HTR-8/SVneo (cell line): ENCODE results near the gene MTMR12.
"Not testable (repeated sequence)": the region's sequence is repeated elsewhere in the genome, so short reads cannot be mapped to it uniquely, and the experiment has no call there.

Experiments
- DNase-seq: peaks from one replicate; pipeline ENCODE4 v3.0.0; 2011; ENCODE audit warnings: low spot score, mixed read lengths; ENCODE audit not compliant: insufficient read length
- FAIRE-seq: peaks from 2 replicates; lab custom pipeline; 2011; peaks lifted over from hg19 to GRCh38; lab: Jason Lieb, UNC

The MTMR12 gene

DNA sequence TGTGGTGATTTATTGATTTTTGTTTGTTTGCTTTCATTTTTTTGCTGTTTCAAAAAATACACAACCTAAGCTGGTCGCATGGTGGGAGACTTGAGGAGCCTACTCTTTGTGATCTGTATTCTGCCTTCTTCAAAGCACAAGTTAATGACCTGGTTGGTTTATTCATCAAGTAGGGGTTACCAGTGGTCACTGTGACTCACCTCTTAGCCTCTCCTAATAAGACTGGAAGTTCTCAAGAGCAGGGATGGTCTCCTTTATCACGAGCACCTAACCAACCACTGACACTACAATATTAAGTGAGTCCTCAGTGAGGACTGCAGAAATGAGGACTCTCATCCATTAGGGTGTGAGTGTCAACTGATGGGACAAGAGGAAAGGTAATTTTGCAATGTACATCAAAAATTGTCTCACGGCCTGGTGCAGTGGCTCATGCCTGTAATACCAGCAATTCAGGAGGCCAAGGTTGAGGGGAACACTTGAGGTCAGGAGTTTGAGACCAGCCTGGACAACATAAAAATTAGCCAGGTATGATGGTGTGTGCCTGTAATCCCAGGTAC lies 13.6 kb upstream of the MTMR12 start:
- DNase-seq (no peak), FAIRE-seq (no peak)

DNA sequence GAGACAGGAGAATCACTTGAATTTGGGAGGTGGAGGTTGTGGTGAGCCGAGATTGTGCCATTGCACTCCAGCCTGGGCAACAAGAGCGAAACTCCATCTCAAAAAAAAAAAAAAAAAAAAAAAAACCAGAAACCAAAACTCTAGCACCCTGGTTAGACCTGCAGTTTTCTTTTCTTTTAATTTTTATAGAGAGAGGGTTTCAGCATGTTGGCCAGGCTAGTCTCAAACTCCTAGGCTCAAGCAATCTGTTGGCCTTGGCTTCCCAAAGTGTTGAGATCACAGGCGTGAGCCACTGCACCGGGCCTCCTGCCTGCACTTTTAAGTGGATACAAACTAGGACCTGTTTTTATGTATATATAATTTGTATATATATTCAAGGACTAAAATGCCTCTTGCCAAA lies 12.9 kb upstream of the MTMR12 start:
- DNase-seq, result no peak
- no peak for FAIRE-seq

DNA sequence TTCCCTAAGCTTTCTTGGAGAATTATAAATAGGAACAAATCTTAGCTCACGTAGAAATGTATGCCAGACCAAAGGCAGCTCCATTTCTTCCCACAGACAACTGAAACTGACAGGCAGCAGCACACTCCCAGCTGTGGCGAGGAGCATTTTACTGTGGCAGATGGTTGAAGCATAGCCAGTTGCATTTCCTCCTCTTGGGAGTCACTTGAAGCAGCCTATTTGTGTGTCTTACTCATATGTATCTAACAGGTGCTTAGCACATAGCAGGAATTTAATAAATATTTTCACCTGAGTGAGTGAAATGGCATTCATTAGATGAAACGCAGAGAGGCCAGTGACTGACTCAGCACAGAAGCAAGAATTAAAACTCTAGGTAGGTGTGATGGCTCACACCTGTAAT lies 12.3 kb upstream of the MTMR12 start:
- FAIRE-seq (no peak), DNase-seq (no peak)

DNA sequence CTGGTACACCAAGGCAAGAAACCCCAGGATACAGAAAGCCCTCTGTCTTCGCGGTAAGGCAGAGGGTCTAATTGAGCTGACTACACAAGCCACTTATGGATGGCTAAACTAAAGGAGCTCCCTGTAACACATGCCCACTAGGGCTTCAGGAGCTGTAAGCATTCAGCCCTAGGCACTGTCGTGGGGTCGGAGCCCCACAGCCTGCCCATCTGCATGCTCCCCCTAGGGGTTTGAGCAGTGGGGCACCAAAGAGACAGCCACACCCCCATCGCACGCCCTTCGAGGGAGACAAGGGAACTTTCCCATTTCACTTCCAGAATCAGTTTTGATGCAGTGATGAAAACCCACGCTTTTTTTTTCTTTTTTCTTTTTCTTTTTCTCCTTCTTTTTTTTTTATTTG lies 11.0 kb upstream of the MTMR12 start:
- DNase-seq (no peak), FAIRE-seq (no peak)

DNA sequence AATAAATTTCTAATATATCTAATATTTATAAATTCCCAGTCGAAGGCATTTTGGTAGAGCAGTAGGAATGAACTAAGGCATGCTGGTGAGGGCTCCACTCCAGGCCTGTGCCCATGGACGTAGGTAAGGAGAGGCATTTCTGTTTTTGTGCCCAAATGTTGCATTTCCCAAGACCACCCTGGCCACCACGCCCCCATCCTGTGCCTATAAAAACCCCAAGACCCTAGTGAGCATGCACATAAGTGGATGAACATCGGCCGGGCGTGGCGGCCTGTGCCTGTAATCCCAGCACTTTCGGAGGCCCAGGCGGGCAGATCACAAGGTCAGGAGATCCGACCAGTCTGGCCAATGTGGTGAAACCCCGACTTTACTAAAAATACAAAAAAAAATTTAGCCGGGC lies 10.1 kb upstream of the MTMR12 start:
- FAIRE-seq (no peak), DNase-seq (no peak)

DNA sequence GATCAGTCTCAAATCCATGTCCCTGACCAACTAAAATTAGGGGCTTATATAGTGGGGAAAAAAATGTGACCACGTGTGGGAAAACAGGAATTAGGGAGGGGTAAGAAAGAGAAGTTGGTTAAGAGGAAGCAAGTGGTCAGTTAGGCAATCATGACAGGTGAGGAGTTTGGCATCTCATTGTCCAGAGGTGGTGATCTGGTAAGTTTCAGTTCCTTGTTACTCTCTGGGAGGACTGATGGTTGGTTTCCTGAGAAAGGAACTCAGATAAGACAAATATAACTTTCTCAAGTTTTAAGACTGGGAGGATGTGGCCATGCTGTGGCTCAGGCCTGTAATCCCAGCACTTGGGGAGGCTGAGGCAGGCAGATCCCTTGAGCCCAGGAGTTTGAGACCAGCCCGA lies 9.0 kb upstream of the MTMR12 start:
- not testable (repeated sequence) for DNase-seq, FAIRE-seq

DNA sequence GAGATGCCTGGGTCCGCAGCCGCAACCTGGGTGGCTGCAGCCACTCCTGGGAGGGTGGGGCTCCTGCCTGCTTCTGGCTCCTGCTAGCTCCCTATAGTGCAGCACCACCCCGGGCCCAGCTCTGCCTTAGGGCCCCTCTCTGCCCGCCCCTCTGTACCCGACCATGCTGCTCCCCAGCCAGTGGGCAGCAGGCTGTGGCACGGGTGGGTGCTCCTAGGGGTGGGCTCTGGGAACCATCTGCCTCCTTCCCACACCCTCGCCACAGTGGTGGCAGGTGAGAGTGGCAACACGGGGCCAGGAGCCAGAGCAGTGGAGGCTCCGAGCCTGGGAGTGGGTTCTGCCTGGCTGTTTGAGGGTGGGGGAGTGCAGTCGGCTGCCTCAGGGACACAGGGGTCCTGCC lies 7.8 kb upstream of the MTMR12 start:
- FAIRE-seq, result peak; percentile 36
- DNase-seq, result no peak

DNA sequence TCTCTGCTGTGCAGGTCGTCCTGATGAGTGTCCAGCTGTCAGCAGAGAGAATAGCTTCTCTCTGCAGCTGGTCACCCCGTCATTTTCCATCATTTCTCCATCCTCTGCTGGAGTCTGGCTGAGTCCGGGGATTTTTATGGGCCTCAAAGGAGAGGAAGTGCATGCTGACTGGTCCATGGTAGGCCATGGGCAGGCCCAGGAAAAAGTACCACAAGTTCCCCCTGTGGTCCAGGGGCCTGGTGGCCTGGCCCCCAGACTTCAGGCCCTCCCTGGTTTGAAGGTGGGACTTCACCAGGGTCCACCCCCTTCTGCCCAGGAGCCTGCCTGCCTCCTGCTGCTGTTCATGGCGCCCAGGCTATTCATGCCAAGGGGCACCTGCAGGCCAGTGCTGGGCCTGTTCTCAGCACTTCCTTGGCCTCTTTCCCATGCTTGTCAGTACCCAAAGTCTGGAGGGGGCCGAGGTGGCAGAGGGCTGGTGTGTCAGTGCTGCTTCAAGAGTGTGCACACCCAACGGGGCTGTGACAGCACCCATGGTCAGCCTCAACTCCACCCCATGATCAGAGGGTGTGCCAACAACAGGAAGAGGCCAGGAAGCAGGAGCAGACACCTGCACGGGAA lies 7.3 kb upstream of the MTMR12 start:
- FAIRE-seq (no peak), DNase-seq (no peak)

DNA sequence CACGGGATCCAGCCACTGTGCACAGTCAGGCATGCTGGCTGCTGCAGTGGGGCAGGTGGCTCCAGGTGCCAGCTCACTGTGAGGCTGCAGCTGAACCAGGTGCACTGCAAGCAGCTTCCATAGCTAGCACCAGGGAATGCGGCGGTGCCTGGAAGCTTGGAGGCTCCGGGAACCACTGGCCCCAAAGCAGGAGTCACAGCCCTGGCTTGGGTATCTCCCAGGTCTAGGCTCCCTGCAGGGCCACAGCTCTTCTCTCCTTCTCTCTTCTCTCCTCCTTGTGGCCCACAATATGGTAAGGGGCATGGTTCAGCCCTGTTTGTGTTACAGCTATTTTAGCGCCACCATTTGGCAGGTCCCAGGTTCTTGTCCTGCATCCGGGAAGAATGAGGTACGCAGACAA lies 6.7 kb upstream of the MTMR12 start:
- no peak for FAIRE-seq
- DNase-seq, result no peak

DNA sequence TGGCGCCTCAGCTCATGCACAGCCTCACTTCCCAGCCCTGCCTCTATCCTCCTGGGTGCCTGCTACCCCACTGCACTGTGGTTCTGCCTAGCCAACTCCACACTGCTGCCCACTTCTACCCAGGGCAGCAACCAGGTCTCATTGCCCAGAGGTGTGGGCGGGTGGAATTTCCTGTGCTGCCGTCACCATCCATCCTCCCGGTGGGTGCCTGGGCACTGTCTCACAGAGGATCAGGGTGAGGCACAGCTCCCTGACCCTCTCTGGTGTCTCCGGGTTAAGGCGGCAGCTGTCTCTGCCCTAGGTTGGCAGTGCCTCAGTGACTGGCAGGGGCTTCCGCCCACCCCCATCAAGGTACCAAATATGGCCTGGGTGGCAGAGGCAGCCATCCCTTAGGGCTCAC lies 4.3 kb upstream of the MTMR12 start:
- FAIRE-seq (peak; percentile 59), DNase-seq (no peak)

DNA sequence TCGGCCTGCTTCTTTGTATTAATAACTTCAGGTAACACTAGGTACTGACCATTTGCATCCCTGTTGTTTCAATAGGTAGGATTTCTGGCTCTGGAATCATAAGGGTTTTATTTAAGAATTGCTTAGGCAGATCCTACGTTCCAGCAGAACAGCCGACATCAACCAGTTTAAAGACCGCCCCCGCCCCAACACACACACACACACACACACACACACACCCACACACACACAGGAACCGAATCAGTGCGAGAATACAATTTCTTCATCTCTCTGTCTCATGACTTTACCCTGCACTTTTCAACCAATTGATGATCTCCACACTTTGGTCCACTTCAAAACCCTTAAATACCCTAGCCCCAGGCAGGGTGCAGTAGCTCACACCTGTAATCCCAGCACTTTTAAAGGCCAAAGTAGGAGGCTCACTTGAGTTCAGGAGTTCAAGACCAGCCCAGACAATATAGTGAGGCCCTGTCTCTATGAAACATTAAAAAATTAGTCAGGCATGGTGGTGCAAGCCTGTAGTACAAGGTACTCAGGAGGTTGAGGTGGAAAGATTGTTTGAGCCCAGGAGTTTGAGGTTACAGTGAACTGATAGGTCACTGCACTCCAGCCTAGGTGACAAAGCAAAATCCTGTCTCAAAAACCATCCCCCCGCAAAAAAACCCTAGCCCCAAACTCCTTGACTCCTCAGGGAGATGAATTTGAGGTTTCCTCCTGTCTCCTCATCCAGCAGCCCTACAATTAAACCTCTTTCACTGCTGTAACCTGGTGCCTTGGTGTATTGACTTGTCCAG lies 2.7 kb upstream of the MTMR12 start:
- FAIRE-seq (no peak), DNase-seq (no peak)

DNA sequence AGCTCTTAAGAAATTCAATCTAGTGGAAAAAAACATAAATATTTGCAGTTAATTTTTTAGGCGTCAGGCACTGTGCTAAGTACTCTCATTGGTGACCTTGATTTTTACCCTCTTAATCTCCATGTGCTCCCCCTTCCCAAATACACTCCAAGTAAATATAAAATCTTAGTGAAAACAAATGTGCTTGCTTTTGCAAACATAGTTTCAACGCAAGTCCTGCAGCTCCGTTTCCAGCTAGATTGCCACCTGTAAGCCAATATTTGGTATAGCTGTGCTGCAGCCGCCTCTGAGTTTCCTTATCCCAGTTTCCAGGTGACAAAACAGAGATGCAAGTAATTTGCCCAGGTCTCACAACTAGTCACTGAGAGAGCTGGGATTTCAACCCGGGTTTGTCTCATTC lies 1.9 kb upstream of the MTMR12 start:
- no peak for DNase-seq
- no peak for FAIRE-seq

DNA sequence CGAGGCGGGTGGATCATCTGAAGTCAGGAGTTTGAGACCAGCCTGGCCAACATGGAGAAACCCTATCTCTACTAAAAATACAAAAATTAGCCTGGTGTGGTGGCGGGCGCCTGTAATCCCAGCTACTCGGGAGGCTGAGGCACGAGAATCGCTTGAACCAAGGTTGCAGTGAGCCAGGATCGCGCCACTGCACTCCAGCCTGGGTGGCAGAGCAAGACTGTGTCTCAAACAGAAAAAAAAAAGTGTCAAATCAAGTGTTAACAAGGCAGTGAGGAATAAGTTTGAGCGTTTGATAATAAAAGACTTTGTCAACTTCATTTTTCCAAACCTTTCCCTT lies 1.4 kb upstream of the MTMR12 start:
- not testable (repeated sequence) for DNase-seq, FAIRE-seq

DNA sequence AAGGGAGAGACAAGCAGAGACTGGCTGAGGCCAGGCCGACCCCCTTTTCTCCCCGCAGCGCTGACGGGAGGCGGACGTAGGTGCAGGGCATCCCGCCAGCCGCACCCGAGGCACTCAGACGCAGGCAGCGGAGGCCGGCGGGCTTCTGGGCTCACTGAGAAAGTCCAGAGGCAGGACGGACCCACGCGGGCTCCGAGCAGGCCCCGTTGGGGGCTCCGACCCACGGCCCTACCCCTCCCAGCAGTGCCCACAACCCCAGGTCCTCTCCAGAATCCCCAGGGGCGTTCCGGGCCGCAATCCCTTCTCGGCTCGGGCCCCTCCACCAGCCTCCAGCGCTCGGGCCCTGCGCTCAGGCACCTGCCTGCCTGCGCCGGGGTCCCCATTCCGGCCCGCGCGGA lies 543 bp downstream of the MTMR12 start:
- no peak for FAIRE-seq
- DNase-seq, result peak; percentile 69

DNA sequence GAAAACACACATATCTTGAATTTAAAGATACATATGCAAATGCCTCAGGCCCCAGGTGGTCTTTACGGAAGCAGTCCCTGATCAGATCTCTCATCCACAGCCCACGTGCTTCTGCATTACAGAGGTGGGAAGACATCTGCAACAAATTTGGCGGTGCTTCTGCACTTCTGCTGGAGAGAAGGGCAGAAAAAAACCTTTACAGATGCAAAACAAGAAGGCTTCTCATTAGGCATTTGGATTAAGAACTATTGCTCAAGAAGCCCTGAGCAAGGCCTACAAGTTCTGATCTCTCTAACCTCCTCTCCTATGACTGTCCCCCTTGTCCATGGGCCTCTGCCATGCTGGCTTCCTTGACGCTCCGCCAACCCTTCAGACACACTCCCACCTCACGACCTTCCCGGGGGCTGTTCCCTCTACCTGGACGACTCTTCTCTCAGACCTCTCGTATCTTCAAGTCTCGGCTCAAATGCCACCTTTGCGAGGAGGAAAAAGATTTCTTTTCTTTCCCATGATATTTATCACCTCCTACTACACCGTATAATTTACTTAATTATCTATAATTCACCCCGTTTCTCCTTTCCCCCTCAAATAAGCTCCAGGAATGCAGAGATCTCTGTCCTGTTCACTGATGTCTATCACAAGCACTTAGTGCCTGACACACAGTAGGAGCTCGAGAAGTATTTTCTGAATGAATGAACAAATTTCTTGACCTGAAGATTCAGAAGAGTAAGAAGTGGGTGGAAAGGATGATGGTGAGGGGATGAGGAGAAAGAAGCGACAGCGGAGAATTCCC lies 1.1 kb downstream of the MTMR12 start:
- DNase-seq, result no peak
- no peak for FAIRE-seq

DNA sequence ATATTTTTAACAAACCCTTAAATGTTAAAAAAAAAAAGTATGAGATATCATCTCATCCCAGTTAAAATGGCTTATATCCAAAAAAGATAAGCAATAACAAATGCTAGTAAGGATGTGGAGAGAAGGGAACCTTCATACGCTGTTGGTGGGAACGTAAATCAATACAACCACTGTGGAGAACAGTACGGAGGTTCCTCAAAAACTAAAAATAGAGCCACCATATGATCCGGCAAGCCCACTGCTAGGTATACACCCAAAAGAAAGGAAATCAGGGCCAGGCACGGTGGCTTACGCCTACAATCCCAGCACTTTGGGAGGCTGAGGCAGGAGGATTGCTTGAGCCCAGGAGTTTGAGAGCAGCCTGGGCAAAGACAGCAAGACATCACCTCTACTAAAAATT lies 3.0 kb downstream of the MTMR12 start:
- no peak for FAIRE-seq

DNA sequence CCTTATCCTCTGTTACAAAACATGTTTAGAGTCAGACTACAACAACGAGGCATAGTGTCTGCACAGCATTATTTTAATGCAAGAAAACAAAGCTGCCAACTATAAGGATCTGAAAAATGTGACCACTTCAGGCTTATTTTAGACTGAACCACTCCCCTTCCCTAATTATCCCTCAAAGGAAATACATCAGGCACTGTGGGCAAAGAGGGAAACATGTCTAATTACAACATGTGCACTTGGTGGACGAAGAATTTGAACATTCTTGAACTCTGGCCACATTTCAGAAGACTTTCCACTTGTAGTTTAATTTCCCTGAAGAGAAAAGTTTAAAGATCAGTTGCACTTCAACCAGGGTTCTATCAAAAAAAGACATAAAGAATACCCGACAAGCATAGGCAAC lies 3.8 kb downstream of the MTMR12 start:
- DNase-seq (no peak), FAIRE-seq (no peak)

More for the DNA sequence above, 3.0 kb downstream of the MTMR12 start:
- DNase-seq, result no peak

DNA sequence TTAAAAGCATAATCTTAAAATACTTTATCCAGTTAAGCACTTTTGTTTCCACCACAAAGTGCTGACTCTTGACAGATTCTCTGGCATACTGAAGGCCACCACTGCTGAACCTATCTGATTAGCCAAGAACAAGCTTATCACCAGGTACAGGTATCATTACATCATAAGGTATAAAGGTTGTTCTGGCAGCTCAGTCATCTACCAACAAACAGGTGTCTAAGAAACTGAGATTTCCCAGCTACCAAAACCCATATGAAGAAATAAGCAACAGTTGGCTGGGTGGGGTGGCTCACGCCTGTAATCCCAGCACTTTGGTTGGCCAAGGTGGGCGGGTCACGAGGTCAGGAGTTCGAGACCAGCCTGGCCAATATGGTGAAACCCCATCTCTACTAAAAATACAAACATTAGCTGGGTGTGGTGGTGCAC lies 5.0 kb downstream of the MTMR12 start:
- no peak for DNase-seq
- FAIRE-seq, result no peak

DNA sequence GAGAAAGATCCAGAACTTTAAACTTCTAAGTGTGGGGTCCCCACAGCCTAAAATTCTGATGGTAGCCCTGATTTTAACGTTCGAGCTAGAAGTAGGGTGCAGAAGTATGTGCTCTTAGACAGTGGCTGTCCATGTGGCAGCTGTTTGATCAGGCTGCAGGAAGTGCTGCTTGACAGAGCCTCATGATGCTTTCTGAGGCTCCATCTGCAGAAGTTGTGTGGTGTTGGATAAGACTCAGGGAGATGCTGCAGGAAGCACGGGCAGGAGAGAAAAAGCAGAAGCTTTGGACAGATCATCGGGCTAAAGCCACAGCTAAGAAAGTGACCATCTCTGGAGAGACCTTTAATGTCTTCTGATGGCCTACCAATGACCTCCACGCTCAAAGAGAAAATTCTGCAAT lies 8.1 kb downstream of the MTMR12 start:
- DNase-seq, result no peak
- FAIRE-seq, result peak; percentile 20

DNA sequence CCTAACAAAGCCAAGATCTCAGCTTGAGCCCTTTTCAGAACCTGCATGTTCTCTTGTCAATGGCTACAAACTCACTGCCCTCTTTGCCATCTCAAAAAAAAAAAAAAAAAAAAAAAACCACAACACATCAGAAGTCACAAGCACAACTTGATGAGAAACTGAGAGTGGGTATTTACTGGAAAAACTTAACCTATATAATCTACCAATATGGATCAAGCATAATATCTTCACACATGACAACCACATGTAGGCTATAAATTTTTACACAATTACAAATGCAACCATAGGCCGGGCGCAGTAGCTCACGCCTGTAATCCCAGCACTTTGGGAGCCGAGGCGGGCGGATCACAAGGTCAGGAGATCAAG lies 9.0 kb downstream of the MTMR12 start:
- DNase-seq (no peak), FAIRE-seq (no peak)
